HG02763 (cell line): Measurements from ENCODE around the gene RIBC2.

Experiments
- ATAC-seq: cut with Tn5 transposase; IDR thresholded peaks from one replicate; pipeline ENCODE4 v1.9.1; 2021; ENCODE audit warnings: mild to moderate bottlenecking, moderate library complexity; ENCODE audit not compliant: unreplicated experiment

Gene RIBC2

GRCh38 chr22:45470871-45471270 is 57.4 kb downstream of the RIBC2 start:
- no peak for ATAC-seq

DNA sequence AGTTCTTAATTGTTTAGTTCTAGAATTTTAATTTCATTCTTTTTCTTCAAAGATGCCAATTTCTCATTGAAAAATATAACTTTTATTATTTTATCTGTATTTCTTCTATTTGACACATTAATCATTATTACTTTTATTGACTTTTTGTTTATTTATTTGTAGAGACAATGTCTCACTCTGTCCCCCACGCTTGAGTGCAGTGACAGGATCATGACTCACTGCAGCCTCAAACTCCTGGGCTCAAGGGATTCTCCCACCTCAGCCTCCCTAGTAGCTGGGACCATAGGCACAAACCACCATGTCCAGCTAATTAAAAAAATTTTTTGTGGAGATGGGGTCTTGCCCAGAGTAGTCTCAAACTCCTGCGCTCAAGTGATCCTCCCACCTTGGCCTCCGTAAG is 58.9 kb downstream of the RIBC2 start:
- no peak for ATAC-seq

GRCh38 chr22:45473626-45474237 is 60.2 kb downstream of the RIBC2 start:
- no peak for ATAC-seq

- ATAC-seq: no peak
Measured at GRCh38 chr22:45475063-45475747, 61.7 kb downstream of the RIBC2 start.

GRCh38 chr22:45475851-45476514 is 62.5 kb downstream of the RIBC2 start:
- ATAC-seq: no peak

- no peak for ATAC-seq
Measured at GRCh38 chr22:45476814-45477213, 63.3 kb downstream of the RIBC2 start.

GRCh38 chr22:45477366-45478107 is 64.0 kb downstream of the RIBC2 start:
- ATAC-seq: no peak

DNA sequence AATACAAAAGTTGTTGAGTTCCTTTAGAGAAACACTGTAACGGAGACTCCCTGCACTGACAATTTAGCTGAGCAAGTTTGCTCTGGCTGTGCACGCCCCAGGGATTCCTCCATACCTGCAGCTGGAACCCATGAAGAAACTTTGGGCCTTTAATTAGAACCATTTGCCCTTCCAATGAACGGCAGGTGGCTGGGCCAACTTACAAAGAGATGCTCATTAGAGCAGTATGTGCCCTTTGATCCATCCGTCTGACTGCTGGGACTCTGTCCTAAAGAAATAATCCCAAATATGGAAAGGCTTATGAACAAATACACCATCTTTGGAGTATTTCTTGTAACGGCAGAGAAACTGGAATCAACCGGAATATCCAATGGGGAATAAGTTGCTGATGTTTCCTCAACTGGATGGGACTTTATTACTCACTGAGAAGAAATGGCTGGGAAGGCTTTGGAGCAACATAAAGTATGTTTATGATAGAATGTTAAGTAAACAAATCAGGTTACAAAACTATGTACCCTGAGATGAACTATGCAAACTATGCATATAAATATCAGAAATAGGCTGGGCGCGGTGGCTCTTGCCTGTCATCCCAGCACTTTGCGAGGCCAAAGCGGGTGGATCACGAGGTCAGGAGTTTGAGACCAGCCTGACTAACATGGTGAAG is 64.7 kb downstream of the RIBC2 start:
- ATAC-seq: no peak

- ATAC-seq: no peak
Measured at GRCh38 chr22:45480717-45481116, 67.2 kb downstream of the RIBC2 start.

- ATAC-seq: no peak
Measured at GRCh38 chr22:45481661-45482060, 68.2 kb downstream of the RIBC2 start.
